Fibroblast of lung (primary cell): ENCODE results near the gene IL18RAP.

ENCODE experiments used
- EZH2 ChIP-seq: IDR thresholded peaks from 2 replicates; pipeline ENCODE4 v1.5.1; 2012; ENCODE audit warnings: low read length, control low read depth, mild to moderate bottlenecking; ENCODE audit errors: missing control alignments
- TF ChIP-seq, protein P1 (sequence below), 2 donors: IDR thresholded peaks in 1 of 2; conservative IDR thresholded peaks in 1 of 2; 1 replicate in 1 of 2; 2 replicates in 1 of 2; pipeline ENCODE4 v1.5.1; 2011 to 2012; ENCODE audit warnings: low read length in 2 of 2, control low read depth in 1 of 2, inconsistent platforms in 1 of 2, low read depth in 1 of 2, mild to moderate bottlenecking in 1 of 2

DNA sequence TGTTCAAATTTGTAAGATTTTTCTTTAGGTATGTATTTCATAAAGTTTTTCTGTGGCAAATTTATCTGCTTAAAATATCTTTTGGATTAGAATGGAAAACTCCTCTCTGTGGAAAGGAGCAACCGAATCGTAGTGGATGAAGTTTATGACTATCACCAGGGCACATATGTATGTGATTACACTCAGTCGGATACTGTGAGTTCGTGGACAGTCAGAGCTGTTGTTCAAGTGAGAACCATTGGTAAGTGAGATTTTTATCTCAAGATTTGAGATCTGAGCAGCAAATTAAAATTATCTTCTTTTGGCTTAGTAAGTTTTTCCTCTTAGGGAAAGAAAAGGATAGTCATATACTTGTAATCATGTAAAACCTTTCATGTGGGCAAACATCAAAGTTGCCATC is 14.2 kb downstream of the IL18RAP start:
- TF ChIP-seq, protein P1, sequence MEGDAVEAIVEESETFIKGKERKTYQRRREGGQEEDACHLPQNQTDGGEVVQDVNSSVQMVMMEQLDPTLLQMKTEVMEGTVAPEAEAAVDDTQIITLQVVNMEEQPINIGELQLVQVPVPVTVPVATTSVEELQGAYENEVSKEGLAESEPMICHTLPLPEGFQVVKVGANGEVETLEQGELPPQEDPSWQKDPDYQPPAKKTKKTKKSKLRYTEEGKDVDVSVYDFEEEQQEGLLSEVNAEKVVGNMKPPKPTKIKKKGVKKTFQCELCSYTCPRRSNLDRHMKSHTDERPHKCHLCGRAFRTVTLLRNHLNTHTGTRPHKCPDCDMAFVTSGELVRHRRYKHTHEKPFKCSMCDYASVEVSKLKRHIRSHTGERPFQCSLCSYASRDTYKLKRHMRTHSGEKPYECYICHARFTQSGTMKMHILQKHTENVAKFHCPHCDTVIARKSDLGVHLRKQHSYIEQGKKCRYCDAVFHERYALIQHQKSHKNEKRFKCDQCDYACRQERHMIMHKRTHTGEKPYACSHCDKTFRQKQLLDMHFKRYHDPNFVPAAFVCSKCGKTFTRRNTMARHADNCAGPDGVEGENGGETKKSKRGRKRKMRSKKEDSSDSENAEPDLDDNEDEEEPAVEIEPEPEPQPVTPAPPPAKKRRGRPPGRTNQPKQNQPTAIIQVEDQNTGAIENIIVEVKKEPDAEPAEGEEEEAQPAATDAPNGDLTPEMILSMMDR (conservative IDR thresholded peaks at IDR 0.05 in 1 of 2, IDR thresholded peaks at IDR 0.05 in 1 of 2; ENCODE audit: low read depth in 1 of 2, low read length in 2 of 2), result no peak
- TF ChIP-seq EZH2, result no peak
